GM21576 (cell line): ENCODE data around the gene TRPM6.

Experiments
- ATAC-seq: cut with Tn5 transposase; IDR thresholded peaks from one replicate; pipeline ENCODE4 v1.9.1; 2021; ENCODE audit warnings: mild to moderate bottlenecking, moderate library complexity; ENCODE audit not compliant: unreplicated experiment

TRPM6 gene

GRCh38 chr9:74726581-74726980 is 161.1 kb downstream of the TRPM6 start:
- ATAC-seq = no peak

GRCh38 chr9:74724317-74724716 is 163.4 kb downstream of the TRPM6 start:
- no peak for ATAC-seq

GRCh38 chr9:74721696-74722660 is 165.7 kb downstream of the TRPM6 start:
- no peak for ATAC-seq

GRCh38 chr9:74719306-74719705 is 168.4 kb downstream of the TRPM6 start:
- ATAC-seq = no peak

- no peak for ATAC-seq
These were observed 169.0 kb downstream of the TRPM6 start for GRCh38 chr9:74718709-74719108.

- no peak for ATAC-seq
These were observed 176.4 kb downstream of the TRPM6 start for GRCh38 chr9:74711341-74711740.

GRCh38 chr9:74697535-74697934 is 190.2 kb downstream of the TRPM6 start:
- ATAC-seq = no peak

- ATAC-seq = no peak
These were observed 191.2 kb downstream of the TRPM6 start for GRCh38 chr9:74696520-74696919.

GRCh38 chr9:74691058-74691457 is 196.7 kb downstream of the TRPM6 start:
- no peak for ATAC-seq

GRCh38 chr9:74683322-74683721 is 204.4 kb downstream of the TRPM6 start:
- no peak for ATAC-seq

GRCh38 chr9:74681906-74682305 is 205.8 kb downstream of the TRPM6 start:
- ATAC-seq = no peak

GRCh38 chr9:74674077-74674476 is 213.6 kb downstream of the TRPM6 start:
- no peak for ATAC-seq
